GM23248 (cell line): ENCODE data around the gene FLOT2. TPM values are rescaled to one million over a fixed set of nuclear protein-coding genes. Genes with fewer than 3 reads are reported as not detected.

Experiments used
- DNase-seq: peaks from one replicate; pipeline ENCODE4 v3.0.0-alpha.2; 2015
- H2AFZ ChIP-seq: fragments of 200-600 bp; sonication (generic); 2 replicates; pipeline ENCODE4 v1.6.1; 2016; ENCODE audit warnings: antibody characterized with exemption
- H3F3A ChIP-seq: fragments of 200-600 bp; sonication (generic); 2 replicates; pipeline ENCODE4 v1.6.1; 2016; ENCODE audit warnings: mild to moderate bottlenecking, antibody characterized with exemption, mixed run types; ENCODE audit not compliant: insufficient read depth
- H3K27ac ChIP-seq: fragments of 200-600 bp; sonication (generic); 2 replicates; pipeline ENCODE4 v1.5.1; 2016; ENCODE audit warnings: mild to moderate bottlenecking
- H3K27me3 ChIP-seq: fragments of 200-600 bp; sonication (generic); replicated peaks from 2 replicates; pipeline ENCODE4 v1.6.1; 2016; ENCODE audit warnings: mild to moderate bottlenecking; ENCODE audit not compliant: insufficient read depth
- H3K36me3 ChIP-seq: fragments of 200-600 bp; sonication (generic); 2 replicates; pipeline ENCODE4 v1.6.1; 2016; ENCODE audit warnings: low read depth, mild to moderate bottlenecking
- H3K4me1 ChIP-seq: fragments of 200-600 bp; sonication (generic); 2 replicates; pipeline ENCODE4 v1.6.1; 2016; ENCODE audit warnings: mild to moderate bottlenecking; ENCODE audit not compliant: insufficient read depth
- H3K4me2 ChIP-seq: fragments of 200-600 bp; sonication (generic); one replicate; pipeline ENCODE4 v1.6.1; 2016; ENCODE audit warnings: mild to moderate bottlenecking; ENCODE audit not compliant: unreplicated experiment
- H3K4me3 ChIP-seq: fragments of 200-600 bp; sonication (generic); 2 replicates; pipeline ENCODE4 v1.5.1; 2016; ENCODE audit warnings: mild to moderate bottlenecking
- H3K79me2 ChIP-seq: fragments of 200-600 bp; sonication (generic); 2 replicates; pipeline ENCODE4 v1.6.1; 2016; ENCODE audit warnings: mild to moderate bottlenecking; ENCODE audit not compliant: insufficient read depth
- H3K9ac ChIP-seq: fragments of 200-600 bp; sonication (generic); 2 replicates; pipeline ENCODE4 v1.6.1; 2016; ENCODE audit warnings: mild to moderate bottlenecking
- H3K9me2 ChIP-seq: fragments of 200-600 bp; sonication (generic); 2 replicates; pipeline ENCODE4 v1.6.1; 2016; ENCODE audit warnings: mixed run types, mild to moderate bottlenecking, moderate library complexity; ENCODE audit not compliant: insufficient read depth
- H3K9me3 ChIP-seq: fragments of 200-600 bp; sonication (generic); one replicate; pipeline ENCODE4 v1.6.1; 2017; ENCODE audit warnings: low read depth
- H4K20me1 ChIP-seq: fragments of 200-600 bp; sonication (generic); 2 replicates; pipeline ENCODE4 v1.6.0; 2016; ENCODE audit not compliant: insufficient read depth
- EZH2 ChIP-seq: fragments of 200-600 bp; sonication (generic); IDR thresholded peaks from 2 replicates; pipeline ENCODE4 v1.6.1; 2018; ENCODE audit warnings: antibody characterized with exemption, mild to moderate bottlenecking; ENCODE audit not compliant: insufficient read depth, poor library complexity, severe bottlenecking
- EZH2phosphoT487 ChIP-seq: fragments of 200-600 bp; sonication (generic); IDR thresholded peaks from 2 replicates; pipeline ENCODE4 v1.6.1; 2018; ENCODE audit warnings: antibody characterized with exemption, moderate library complexity, mild to moderate bottlenecking, low read depth; ENCODE audit not compliant: insufficient read depth
- WGBS, 2 experiments: methylation state at CpG; one replicate each; pipeline ENCODE4 v1.1.6; 2015 to 2017; ENCODE audit warnings: low lambda C conversion rate in 2 of 2, low coverage in 1 of 2; ENCODE audit errors: missing lambda C conversion rate in 2 of 2; 5-methylcytosine and 5-hydroxymethylcytosine counted together
- in situ Hi-C: fragments of 300-500 bp; cut with MboI; formaldehyde crosslinking; loops from 2 replicates; pipeline ENCODE4 v1.15.0; 2020
- polyA plus RNA-seq: library from polyadenylated mRNA; unstranded; fragments of >200 nt; fragmentation: Nextera tagmentation; extraction: Ambion mirVana; gene quantifications from 2 replicates; pipeline ENCODE4 v1.2.1, GENCODE V29; 2016
- total RNA-seq: library from RNA; depleted of rRNA; stranded (reverse); fragments of >200 nt; shearing (Covaris generic); gene quantifications from 2 replicates; pipeline ENCODE4 v1.2.3, GENCODE V29; 2014

Gene FLOT2
- total and polyA plus RNA-seq, 2 experiments from 2014 or later: 33.2 to 55.0 TPM

DNA sequence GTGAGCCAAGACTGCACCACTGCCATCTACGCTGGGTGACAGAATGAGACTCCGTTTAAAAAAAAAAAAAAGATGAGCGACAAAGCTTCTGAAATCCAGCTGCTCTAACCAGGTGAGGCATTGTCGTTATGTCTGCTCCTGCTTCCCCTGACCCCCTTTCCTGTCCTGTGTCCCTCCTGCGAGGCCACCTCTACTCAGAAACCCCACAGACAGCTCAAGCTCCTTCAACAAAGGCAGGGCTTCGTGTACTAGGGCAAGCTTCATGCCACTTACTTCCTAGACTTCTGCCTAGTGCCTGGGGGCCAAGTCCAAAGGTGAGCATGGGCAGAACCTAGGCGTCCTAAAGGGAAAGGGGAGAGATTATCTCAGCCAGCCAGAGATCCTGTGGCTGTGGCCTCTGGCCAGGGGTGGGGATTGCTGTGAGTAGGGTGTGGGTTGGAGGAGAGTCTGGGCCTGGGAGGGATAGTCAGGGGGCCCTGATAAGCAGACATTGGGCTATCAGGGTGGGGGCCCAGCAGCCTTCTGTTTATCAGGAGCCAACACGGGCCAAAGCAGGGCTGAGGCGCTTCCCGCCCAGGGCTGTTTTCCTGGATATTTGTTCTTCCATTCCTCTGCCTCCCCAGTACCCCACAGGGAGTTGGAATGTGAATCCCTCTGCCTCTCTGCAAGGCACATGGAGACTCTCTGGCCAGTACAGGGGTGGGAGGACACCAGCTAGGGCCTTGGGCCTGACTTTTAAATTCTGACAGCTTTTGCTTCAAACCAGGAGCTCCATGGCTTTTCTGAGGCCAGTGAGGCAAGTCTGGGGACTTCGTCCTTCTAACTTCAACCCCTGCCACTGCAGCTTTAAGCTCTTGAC is 32.3 kb downstream of the FLOT2 start:
- H3K4me1 ChIP-seq: no peaks in the 10 kb centered on the region
- H3F3A ChIP-seq: no peaks in the 10 kb centered on the region
- no peak overlapping the region for H3K4me3 ChIP-seq
- H3K27ac ChIP-seq: no peak overlapping the region
- no peak for DNase-seq
- H3K9ac ChIP-seq: no peak overlapping the region
- no peaks in the 10 kb centered on the region for H3K36me3 ChIP-seq
- in situ Hi-C loops: no loop called here
- no peaks in the 10 kb centered on the region for H3K9me2 ChIP-seq
- H4K20me1 ChIP-seq: no peaks in the 10 kb centered on the region
- TF ChIP-seq EZH2phosphoT487: no peak
- TF ChIP-seq EZH2: no peak
- H3K79me2 ChIP-seq: no peaks in the 10 kb centered on the region
- WGBS, 2 experiments: 80 to 81% methylated on average over 11 of the region's 11 CpGs
- H3K27me3 ChIP-seq: no peaks in the 10 kb centered on the region
- no peak overlapping the region for H3K4me2 ChIP-seq
- H2AFZ ChIP-seq: peak overlapping the region; percentile 65; the same call in 1 of the 2 replicates
- no peaks in the 10 kb centered on the region for H3K9me3 ChIP-seq

GRCh38 chr17:28863953-28864352 is 33.6 kb downstream of the FLOT2 start:
- no peak for DNase-seq
- Histone ChIP-seq H3K27ac (no peak overlapping the region), H3K4me1 (no peaks in the 10 kb centered on the region), H3K4me3 (no peak overlapping the region), H4K20me1 (no peaks in the 10 kb centered on the region), H3K9ac (no peak overlapping the region), H3K36me3 (peaks cover 6% of the 10 kb centered on the region; the same call in 1 of the 2 replicates), H3K4me2 (no peak overlapping the region), H3K79me2 (no peaks in the 10 kb centered on the region), H3K9me3 (no peaks in the 10 kb centered on the region), H2AFZ (no peak overlapping the region), H3F3A (no peaks in the 10 kb centered on the region), H3K27me3 (no peaks in the 10 kb centered on the region), H3K9me2 (no peaks in the 10 kb centered on the region)
- TF ChIP-seq EZH2phosphoT487 (no peak), EZH2 (no peak)
- WGBS, 2 experiments: 94 to 100% methylated on average over 1 of the region's 1 CpG
- in situ Hi-C loops: no loop called here

DNA sequence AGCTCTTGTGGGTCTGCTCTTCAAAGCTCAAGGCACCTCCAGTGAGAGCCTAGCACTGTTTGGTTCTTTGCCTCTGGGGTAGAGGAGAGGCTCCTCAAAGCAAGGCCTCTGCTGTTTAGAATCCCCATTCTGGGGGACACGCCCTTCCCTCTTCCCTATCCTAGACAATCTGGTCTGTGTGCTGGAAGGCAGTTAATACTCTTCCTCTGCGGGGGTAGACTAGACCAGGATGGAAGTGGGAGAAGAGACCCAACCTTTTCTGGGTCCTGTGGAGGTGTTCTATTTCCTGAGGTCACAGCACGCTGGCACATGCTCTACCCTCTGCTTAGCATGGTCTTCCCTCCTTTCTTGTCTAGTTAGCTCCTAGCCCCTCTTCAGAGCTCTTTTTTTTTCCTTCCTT is 35.0 kb downstream of the FLOT2 start:
- in situ Hi-C loops: no loop called here
- Histone ChIP-seq H3K4me1 (no peaks in the 10 kb centered on the region), H3K4me3 (no peak overlapping the region), H3K9me2 (no peaks in the 10 kb centered on the region), H3K27ac (no peak overlapping the region), H3K79me2 (no peaks in the 10 kb centered on the region), H3K9ac (no peak overlapping the region), H3K27me3 (no peaks in the 10 kb centered on the region), H2AFZ (no peak overlapping the region), H3K9me3 (no peaks in the 10 kb centered on the region), H3K36me3 (peaks cover 10% of the 10 kb centered on the region; the same call in 1 of the 2 replicates), H3F3A (no peaks in the 10 kb centered on the region), H4K20me1 (no peaks in the 10 kb centered on the region), H3K4me2 (no peak overlapping the region)
- 92 to 97% methylated on average over 3 of the region's 3 CpGs for WGBS, 2 experiments
- no peak for DNase-seq
- TF ChIP-seq EZH2phosphoT487: no peak
- no peak for TF ChIP-seq EZH2

DNA sequence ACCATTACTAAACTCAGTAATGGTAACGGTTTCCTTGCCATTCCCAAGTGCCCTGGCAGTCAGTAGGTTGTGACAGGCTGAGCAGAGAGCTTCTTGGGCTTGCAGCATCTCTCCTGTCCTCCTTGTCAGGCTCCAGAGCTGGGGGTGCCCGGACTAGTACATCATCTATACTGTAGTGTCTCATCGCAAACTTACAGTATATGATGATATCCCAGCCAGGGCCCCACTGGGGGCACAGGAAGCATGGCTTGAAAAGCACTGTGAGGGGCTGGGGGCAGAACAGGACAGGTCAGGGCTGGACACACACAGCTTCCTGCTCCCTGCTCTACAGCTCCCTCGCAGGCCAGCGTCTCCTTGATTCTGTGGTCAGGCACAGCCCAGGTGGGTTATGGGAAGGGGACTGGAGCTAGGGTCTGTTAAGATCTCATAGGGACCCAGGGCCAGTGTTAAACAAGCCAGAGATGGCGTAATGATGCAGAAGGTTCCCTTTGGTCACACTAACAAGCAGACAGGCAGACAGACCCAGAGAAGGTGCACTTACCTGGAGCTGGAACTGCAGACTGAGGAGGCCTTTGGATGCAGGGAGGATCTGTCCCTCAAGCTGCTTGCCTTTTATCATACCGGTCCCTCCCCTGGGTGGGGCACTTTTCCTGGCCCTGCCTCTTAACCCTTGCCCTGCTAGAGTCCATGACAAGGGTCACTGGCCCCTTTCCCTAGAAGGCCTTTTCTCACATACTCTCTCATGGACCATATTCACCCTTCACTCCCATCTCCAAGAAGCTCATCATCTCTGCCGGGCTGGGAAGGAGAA is 35.9 kb downstream of the FLOT2 start:
- Histone ChIP-seq H3F3A (no peaks in the 10 kb centered on the region), H2AFZ (no peak overlapping the region), H3K79me2 (no peaks in the 10 kb centered on the region), H3K36me3 (peaks cover 10% of the 10 kb centered on the region; the same call in 1 of the 2 replicates), H3K9me3 (no peaks in the 10 kb centered on the region), H3K9me2 (no peaks in the 10 kb centered on the region), H3K27ac (no peak overlapping the region), H3K4me3 (no peak overlapping the region), H3K9ac (no peak overlapping the region), H3K4me1 (no peaks in the 10 kb centered on the region), H3K27me3 (no peaks in the 10 kb centered on the region), H3K4me2 (no peak overlapping the region), H4K20me1 (no peaks in the 10 kb centered on the region)
- TF ChIP-seq EZH2phosphoT487 (no peak), EZH2 (no peak)
- WGBS, 2 experiments: 70 to 71% methylated on average over 8 of the region's 8 CpGs
- in situ Hi-C loops: no loop called here
- DNase-seq: no peak
